IPS-18a (cell line): ENCODE data around the gene POU6F1.
A peak's percentile ranks its signal among the peaks of the same experiment; 100 is the strongest.
"Not testable (repeated sequence)": the region's sequence is repeated elsewhere in the genome, so short reads cannot be mapped to it uniquely, and the experiment has no call there.

Source experiments
- H3K27ac ChIP-seq: one replicate; pipeline ENCODE4 v1.5.1; 2013; ENCODE audit warnings: low read length
- H3K27me3 ChIP-seq: one replicate; pipeline ENCODE4 v1.6.1; 2013; ENCODE audit warnings: mild to moderate bottlenecking, low read length; ENCODE audit not compliant: control insufficient read depth, insufficient read depth
- H3K36me3 ChIP-seq: one replicate; pipeline ENCODE4 v1.6.1; 2013; ENCODE audit warnings: low read depth, low read length; ENCODE audit not compliant: control insufficient read depth
- H3K4me1 ChIP-seq: one replicate; pipeline ENCODE4 v1.6.1; 2013; ENCODE audit warnings: low read depth, low read length; ENCODE audit not compliant: control insufficient read depth
- H3K4me3 ChIP-seq: one replicate; pipeline ENCODE4 v1.5.1; 2013; ENCODE audit warnings: low read length
- H3K9ac ChIP-seq: one replicate; pipeline ENCODE4 v1.6.1; 2013; ENCODE audit warnings: mild to moderate bottlenecking, low read length, moderate library complexity
- H3K9me3 ChIP-seq: one replicate; pipeline ENCODE4 v1.6.1; 2013; ENCODE audit warnings: low read depth, low read length; ENCODE audit not compliant: control insufficient read depth

Gene POU6F1

GRCh38 chr12:51225771-51226170 is 7.9 kb upstream of the POU6F1 start:
- no peak overlapping the region for H3K27ac ChIP-seq
- no peaks in the 10 kb centered on the region for H3K9me3 ChIP-seq
- no peaks in the 10 kb centered on the region for H3K36me3 ChIP-seq
- no peaks in the 10 kb centered on the region for H3K4me1 ChIP-seq
- H3K4me3 ChIP-seq = no peak overlapping the region
- H3K27me3 ChIP-seq = no peaks in the 10 kb centered on the region
- H3K9ac ChIP-seq = no peak overlapping the region

- Histone ChIP-seq H3K27ac (no peak overlapping the region), H3K4me1 (no peaks in the 10 kb centered on the region), H3K9me3 (no peaks in the 10 kb centered on the region), H3K36me3 (no peaks in the 10 kb centered on the region), H3K27me3 (no peaks in the 10 kb centered on the region), H3K9ac (no peak overlapping the region), H3K4me3 (no peak overlapping the region)
These were observed 7.4 kb upstream of the POU6F1 start for GRCh38 chr12:51225234-51225633.

DNA sequence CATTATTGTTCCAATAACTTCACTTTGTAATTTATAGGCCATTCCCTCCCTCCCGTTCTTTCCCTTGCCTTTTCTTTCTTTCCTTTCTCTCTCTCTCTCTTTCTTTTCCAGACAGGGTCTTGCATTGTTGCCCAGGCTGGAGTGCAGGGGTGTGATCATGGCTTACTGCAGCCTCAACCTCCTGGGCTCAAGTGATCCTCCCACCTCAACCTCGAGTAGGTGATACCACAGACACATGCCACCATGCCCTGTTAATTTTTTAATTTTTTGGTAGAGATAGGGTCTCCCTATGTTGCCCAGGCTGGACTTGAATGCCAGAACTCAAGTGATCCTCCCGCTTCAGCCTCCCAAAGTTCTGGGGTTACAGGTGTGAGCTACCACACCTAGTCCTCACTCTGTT is 6.8 kb upstream of the POU6F1 start:
- Histone ChIP-seq H3K4me1 (peaks cover under 1% of the 10 kb centered on the region), H3K9ac (no peak overlapping the region), H3K36me3 (no peaks in the 10 kb centered on the region), H3K4me3 (no peak overlapping the region), H3K27me3 (no peaks in the 10 kb centered on the region), H3K9me3 (no peaks in the 10 kb centered on the region), H3K27ac (no peak overlapping the region)

GRCh38 chr12:51222461-51222860 is 4.6 kb upstream of the POU6F1 start:
- Histone ChIP-seq H3K27ac (no peak overlapping the region), H3K9me3 (no peaks in the 10 kb centered on the region), H3K9ac (no peak overlapping the region), H3K36me3 (no peaks in the 10 kb centered on the region), H3K27me3 (no peaks in the 10 kb centered on the region), H3K4me3 (no peak overlapping the region), H3K4me1 (peaks cover 15% of the 10 kb centered on the region)

DNA sequence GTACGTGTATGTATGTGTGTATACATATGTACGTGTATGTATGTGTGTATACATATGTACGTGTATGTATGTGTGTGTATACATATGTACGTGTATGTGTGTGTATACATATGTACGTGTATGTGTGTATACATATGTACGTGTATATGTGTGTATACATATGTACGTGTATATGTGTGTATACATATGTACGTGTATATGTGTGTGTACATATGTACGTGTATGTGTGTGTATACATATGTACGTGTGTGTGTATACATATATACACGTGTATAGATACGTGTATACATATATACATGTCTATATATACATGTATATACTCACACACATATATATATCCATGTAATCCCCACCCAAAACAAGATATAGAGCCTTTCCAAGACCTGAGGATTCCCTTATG is 2.0 kb upstream of the POU6F1 start:
- Histone ChIP-seq H3K4me1 (peaks cover 15% of the 10 kb centered on the region), H3K4me3 (peak overlapping the region; percentile 82)
- not testable (repeated sequence) for H3K9me3 ChIP-seq, H3K9ac ChIP-seq, H3K36me3 ChIP-seq, H3K27ac ChIP-seq, H3K27me3 ChIP-seq

DNA sequence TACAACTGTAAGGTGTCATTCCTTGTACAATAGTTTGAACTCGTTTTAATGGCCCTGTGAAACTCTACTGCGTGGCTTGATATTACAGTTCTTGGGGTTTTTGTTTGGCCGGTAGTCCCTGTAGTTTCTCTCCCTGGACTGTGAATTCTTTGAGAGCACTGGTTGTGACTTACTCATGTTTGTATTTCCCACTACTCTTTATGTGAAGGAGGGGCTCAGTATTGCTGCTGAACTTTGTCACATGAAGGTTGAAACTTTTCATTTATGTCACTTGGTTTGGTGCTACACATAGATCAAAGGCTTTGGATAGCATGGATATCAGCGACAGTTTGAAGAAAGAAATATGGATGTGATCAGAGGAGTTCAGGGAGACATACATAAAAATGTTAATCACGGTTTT is 1.5 kb upstream of the POU6F1 start:
- H3K27ac ChIP-seq = no peak overlapping the region
- H3K4me1 ChIP-seq = peaks cover 15% of the 10 kb centered on the region
- peak overlapping the region; percentile 82 for H3K4me3 ChIP-seq
- peak overlapping the region; percentile 79 for H3K9ac ChIP-seq
- H3K36me3 ChIP-seq = no peaks in the 10 kb centered on the region
- H3K27me3 ChIP-seq = no peaks in the 10 kb centered on the region
- no peaks in the 10 kb centered on the region for H3K9me3 ChIP-seq

DNA sequence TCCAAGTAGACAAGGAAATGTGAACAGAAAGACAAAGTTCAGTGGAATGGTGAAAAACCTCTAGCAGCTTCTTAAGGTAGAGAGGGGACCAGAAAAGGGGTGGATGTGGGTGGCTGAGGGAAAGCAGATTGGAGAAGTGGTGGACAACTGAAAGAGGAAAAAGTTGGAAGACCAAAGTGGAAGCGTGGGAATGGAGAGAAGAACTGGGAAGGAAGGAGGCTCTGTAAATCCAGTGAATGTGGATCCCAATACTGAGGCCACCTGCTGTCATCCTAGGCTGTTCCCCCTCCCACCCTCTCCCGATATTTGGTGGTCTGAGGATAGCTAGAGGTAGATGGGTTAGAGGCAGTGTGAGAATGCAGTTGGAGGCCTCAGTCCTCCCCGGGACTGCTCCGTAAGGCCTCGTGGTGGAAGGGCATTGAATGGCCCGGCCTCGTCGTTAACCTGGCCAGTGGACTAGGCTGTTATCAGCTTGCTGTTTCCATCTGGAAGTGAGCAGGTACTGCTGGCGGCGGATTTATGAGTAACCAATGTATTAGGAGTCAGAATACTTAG is 822 bp upstream of the POU6F1 start:
- Histone ChIP-seq H3K9ac (peak overlapping the region; percentile 79), H3K27ac (peak overlapping the region; percentile 63), H3K27me3 (no peaks in the 10 kb centered on the region), H3K9me3 (no peaks in the 10 kb centered on the region), H3K4me3 (peak overlapping the region; percentile 82), H3K36me3 (no peaks in the 10 kb centered on the region), H3K4me1 (peaks cover 15% of the 10 kb centered on the region)

- H3K27ac ChIP-seq = peak overlapping the region; percentile 63
- H3K4me1 ChIP-seq = peaks cover 15% of the 10 kb centered on the region
- peak overlapping the region; percentile 79 for H3K9ac ChIP-seq
- H3K4me3 ChIP-seq = peak overlapping the region; percentile 82
- no peaks in the 10 kb centered on the region for H3K27me3 ChIP-seq
- no peaks in the 10 kb centered on the region for H3K9me3 ChIP-seq
- H3K36me3 ChIP-seq = no peaks in the 10 kb centered on the region
These were observed 512 bp downstream of the POU6F1 start for GRCh38 chr12:51217133-51217967.

DNA sequence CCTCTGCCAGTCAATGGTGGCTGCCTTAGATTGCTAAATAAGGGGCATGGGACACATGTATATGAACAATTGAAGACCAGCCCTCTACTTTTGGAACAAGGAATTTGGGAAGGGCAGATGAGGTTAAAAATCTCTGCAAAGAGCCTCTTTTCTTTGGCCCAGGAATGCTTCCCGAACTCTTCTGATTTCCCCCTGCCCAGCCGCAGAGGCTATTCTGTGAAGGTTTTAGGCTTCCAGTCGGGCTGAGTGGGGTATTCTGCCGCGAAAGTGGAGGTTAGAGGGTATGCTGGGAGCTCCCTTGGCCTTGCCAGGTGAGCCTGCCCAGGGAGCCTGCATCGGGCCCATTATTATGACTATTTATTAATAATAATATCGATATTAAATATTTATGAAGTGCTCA is 1.2 kb downstream of the POU6F1 start:
- H3K27ac ChIP-seq = no peak overlapping the region
- peaks cover 15% of the 10 kb centered on the region for H3K4me1 ChIP-seq
- H3K36me3 ChIP-seq = no peaks in the 10 kb centered on the region
- peak overlapping the region; percentile 82 for H3K4me3 ChIP-seq
- no peak overlapping the region for H3K9ac ChIP-seq
- no peaks in the 10 kb centered on the region for H3K9me3 ChIP-seq
- H3K27me3 ChIP-seq = no peaks in the 10 kb centered on the region

DNA sequence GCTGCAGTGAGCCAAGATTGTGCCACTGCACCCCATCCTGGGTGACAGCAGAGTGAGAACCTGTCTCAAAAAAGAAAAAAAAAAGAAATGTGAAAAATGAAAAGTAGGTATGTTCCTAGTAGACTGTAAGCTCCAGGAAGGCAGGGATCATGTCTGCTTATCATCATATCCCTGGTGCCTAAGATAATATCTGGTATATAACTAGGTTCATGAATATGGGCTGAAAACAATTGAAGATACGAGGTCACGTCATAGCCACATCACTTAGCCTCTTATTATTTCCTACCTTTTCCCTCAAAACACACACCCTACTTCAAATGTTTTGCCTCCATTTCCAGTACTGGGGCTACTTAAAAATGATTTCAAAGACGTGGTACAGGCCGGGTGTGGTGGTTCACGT is 3.0 kb downstream of the POU6F1 start:
- Histone ChIP-seq H3K9me3 (no peaks in the 10 kb centered on the region), H3K4me3 (no peak overlapping the region)

DNA sequence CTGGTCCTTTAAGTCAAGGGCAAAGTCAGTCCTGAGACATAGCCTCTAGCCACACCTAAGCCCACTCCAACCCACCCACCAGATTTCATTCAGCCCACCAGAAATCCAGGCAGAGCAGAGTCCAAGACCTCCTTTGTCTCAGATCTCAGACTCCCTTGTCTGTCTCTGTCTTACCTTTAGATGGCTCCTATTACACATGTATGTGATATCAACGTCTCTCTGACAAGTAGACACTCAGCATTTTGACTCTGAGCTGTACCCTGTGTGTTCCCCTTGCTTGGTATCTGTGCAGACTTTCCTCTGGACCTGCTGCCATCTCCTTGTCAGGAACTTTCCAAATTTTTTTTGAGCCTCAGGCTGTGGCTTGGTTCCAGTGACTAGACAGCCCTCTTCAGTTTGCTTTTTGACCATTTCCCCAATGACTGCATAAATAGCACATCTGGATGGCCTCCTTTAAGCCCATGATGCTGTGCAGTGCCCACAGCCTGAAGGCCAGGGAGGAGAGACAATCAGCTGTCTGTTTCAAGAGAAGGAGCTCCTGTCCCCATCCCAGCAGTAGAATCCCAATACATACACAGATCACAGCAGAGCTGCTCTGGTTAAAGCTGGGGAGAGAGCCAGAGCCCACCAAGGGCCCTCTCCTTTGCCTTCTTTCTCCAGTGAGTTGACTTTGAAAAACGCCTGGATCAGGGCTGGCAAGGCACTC is 7.0 kb downstream of the POU6F1 start:
- H3K4me3 ChIP-seq = no peak overlapping the region
- H3K4me1 ChIP-seq = no peaks in the 10 kb centered on the region
- no peaks in the 10 kb centered on the region for H3K9me3 ChIP-seq
- no peaks in the 10 kb centered on the region for H3K36me3 ChIP-seq
- H3K9ac ChIP-seq = no peak overlapping the region
- H3K27me3 ChIP-seq = no peaks in the 10 kb centered on the region
- no peak overlapping the region for H3K27ac ChIP-seq

More for the DNA sequence above, 3.0 kb downstream of the POU6F1 start:
- H3K36me3 ChIP-seq = no peaks in the 10 kb centered on the region
- no peak overlapping the region for H3K27ac ChIP-seq
- peaks cover 15% of the 10 kb centered on the region for H3K4me1 ChIP-seq
- H3K9ac ChIP-seq = no peak overlapping the region
- H3K27me3 ChIP-seq = no peaks in the 10 kb centered on the region
